Fibroblast of villous mesenchyme (primary cell): ENCODE results near the gene ADPRM. TPM values are rescaled to one million over a fixed set of nuclear protein-coding genes. Genes with fewer than 3 reads are reported as not detected.

Experiments
- DNase-seq: peaks from one replicate; pipeline ENCODE4 v3.0.0-alpha.2; 2010; ENCODE audit warnings: low read depth
- H3K4me3 ChIP-seq: 2 replicates; pipeline ENCODE4 v1.5.1; 2011; ENCODE audit warnings: low read depth, mild to moderate bottlenecking, low read length
- total RNA-seq: library from RNA; depleted of rRNA; stranded (reverse); fragments of >200 nt; gene quantifications from 2 replicates; pipeline ENCODE4 v1.2.3, GENCODE V29; 2012
- TF ChIP-seq, protein P1 (sequence below): IDR thresholded peaks from 2 replicates; pipeline ENCODE4 v1.5.1; 2012; ENCODE audit warnings: low read depth, mild to moderate bottlenecking, low read length; ENCODE audit not compliant: insufficient read depth

ADPRM gene
- total RNA-seq, 1 donor: 10.8 TPM

DNA sequence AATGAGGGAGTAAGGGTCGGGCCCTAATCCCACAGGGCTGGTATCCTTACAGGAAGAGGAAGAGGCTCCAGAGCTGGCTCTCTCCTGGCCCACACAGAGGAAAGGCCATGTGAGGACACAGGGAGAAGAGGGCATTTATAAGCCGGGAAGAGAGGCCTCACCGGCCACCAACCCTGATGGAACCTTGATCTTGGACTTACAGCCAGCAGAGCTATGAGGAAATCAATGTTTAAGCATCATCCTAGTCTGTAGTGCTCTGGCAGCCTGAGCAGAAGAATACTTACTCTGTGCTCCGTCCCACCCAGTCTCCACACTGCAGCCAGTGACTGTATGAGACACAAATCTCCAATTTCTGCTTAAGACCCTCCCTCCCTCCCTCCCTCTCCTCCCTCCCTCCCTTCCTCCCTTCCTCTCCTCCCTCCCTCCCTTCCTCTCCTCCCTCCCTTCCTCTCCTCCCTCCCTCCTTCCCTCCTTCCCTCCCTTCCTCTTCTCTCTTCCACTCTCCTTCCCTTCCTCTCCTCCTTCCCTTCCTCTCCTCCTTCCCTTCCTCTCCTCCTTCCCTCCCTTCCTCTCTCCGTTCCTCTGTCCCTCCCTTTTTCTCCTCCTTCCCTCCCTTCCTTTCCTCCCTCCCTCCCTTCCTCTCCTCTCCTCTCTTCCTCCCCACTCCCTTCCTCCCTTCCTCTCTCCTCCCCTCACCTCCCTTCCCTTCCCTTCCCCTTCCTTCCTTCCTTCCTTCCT is 41.3 kb downstream of the ADPRM start:
- no peak overlapping the region for H3K4me3 ChIP-seq
- TF ChIP-seq, protein P1, sequence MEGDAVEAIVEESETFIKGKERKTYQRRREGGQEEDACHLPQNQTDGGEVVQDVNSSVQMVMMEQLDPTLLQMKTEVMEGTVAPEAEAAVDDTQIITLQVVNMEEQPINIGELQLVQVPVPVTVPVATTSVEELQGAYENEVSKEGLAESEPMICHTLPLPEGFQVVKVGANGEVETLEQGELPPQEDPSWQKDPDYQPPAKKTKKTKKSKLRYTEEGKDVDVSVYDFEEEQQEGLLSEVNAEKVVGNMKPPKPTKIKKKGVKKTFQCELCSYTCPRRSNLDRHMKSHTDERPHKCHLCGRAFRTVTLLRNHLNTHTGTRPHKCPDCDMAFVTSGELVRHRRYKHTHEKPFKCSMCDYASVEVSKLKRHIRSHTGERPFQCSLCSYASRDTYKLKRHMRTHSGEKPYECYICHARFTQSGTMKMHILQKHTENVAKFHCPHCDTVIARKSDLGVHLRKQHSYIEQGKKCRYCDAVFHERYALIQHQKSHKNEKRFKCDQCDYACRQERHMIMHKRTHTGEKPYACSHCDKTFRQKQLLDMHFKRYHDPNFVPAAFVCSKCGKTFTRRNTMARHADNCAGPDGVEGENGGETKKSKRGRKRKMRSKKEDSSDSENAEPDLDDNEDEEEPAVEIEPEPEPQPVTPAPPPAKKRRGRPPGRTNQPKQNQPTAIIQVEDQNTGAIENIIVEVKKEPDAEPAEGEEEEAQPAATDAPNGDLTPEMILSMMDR: no peak
- no peak for DNase-seq

DNA sequence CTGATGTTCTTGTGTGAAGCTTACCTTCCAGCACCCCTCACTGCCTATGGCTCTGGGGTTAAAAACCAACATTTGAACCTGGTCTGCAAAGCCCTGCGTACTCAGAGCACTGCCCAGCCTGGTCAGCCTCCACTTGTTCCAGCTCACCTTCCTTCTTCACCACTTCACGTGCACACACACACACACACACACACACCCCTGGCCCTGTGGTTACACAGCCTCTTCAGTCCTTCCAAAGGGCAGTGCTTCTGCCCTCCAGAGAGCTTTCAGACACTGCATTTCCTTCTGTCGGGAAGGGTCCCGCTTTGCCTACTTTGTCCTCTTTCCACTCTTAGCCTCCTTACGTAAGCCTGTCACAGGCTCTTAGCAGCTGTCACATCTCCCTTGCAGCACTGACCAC is 42.0 kb downstream of the ADPRM start:
- TF ChIP-seq, protein P1: no peak
- H3K4me3 ChIP-seq: no peak overlapping the region
- no peak for DNase-seq

DNA sequence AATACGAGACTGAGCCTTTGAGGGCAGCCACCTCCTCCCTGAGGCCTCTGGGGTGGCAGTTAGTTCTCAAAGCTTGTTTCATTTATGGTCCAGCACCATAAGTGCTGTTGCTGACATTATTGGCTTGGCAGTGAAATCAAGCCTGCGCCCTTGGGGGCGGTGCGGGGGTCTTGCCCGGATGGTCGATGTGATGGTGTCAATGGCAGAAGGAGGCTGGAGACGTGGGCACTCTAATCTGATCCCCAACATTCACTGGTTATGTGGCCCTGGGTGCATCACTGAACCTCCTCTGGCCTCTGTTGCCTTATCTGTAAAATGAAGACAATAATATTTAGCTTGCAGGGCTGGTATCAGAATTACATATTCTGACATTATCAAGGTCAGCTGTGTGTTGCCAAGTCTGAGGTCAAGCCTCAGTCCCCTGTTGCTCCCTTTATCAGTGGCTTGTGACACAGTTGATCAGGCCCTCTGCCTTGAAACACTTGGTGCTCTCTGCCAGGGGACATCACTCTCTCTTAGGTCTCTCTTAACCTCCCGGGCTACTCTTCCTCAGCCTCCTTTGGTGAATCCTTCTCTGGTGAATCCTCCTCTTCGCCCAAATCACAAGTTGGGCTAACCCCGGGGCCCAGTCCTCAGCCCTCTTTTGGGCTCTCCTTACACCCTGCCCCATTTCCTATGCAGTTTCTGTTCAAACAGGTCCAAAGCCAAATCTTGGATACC is 44.2 kb downstream of the ADPRM start:
- no peak overlapping the region for H3K4me3 ChIP-seq
- no peak for DNase-seq
- TF ChIP-seq, protein P1: no peak

DNA sequence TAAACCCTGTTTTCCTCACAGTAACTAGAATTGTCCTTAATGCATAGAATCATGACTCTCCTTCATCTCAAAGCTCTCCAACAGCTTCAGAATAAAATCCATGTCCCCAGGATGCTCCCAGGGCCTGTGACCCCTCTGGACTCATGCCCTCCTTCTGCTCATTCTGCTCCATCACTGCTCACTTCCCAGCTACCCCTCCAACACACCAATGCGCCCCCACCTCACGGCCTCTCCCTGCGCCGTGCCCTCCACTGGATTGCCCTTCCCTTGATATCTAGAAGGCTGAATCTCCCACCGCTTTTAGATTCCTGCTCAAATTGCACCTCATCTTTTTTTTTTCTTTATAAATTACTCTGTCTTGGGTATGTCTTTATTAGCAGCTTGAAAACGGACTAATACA is 45.0 kb downstream of the ADPRM start:
- DNase-seq: no peak
- TF ChIP-seq, protein P1: no peak
- H3K4me3 ChIP-seq: no peak overlapping the region

DNA sequence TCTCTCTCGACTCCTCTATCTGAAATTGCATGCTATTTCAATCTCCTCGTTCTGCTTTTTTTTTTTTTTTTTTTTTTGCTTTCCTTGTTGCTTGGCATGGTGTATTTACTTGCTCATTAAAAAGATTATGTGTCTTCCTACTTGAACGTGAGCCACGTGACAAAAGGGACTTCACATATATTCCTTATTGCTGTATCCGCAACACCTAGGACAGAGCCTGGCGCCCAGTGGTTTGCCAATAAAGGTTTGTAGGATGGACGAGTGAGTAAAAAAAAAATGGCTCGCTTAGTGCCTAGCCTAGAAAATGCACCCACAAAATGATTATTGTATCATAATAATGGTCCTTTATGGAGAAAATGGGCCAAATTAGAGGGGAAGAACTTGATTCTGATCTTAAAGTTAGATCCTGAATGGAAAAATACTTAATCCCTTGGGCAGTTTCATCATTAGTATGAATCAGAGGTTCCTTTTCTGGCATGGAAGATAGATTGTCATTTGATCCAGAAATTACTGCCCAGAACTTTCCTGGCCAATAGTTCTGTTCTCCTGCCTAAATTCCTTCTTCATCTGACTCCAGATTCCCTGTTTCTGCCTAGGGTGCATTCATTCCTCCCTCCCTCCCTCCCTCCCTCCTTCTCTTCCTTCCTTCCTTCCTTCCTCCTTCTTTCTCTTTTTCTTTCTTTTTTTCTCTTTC is 46.1 kb downstream of the ADPRM start:
- TF ChIP-seq, protein P1: no peak
- DNase-seq: peak; percentile 30
- H3K4me3 ChIP-seq: no peak overlapping the region

DNA sequence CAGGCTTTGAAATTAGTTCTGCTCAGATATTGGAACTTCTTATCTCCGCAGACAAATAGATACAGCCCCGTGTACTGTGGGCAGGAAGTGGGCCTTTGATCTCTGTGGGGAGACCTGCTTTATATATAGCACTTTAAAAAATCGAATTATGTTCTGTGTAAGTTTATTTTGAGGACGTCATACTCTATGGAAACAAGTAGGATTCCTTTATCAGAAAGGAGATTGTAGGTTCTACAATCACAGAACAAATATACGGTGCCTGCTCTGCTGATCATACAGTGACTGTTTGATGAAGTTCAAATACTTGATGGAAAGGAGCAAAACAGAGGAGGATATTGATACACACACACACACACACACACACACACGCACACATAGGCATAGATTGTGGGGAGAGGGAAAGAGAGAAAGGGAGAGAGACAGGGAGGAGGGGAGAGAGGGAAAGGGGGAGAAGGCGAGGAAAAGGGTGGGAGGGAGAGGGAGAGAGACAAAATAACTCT is 47.2 kb downstream of the ADPRM start:
- TF ChIP-seq, protein P1: no peak
- no peak for DNase-seq

More for the DNA sequence above, 47.2 kb downstream of the ADPRM start:
- H3K4me3 ChIP-seq: no peak overlapping the region
